Stimulated activated CD4-positive, alpha-beta T cell treated with anti-CD3 and anti-CD28 coated beads, Interleukin-1b, Interleukin-23, amount 100 ng/mL, for 48 hours (primary cell): ENCODE results near the gene ITPKB.

Source experiments
- DNase-seq: peaks from one replicate; pipeline ENCODE4 v3.0.0-alpha.2; 2020

ITPKB gene

GRCh38 chr1:226662642-226663326 is 76.3 kb downstream of the ITPKB start:
- peak; percentile 93 for DNase-seq

GRCh38 chr1:226661965-226662364 is 77.1 kb downstream of the ITPKB start:
- DNase-seq: no peak

- DNase-seq: no peak
Observed at GRCh38 chr1:226661271-226661670, 77.8 kb downstream of the ITPKB start.

DNA sequence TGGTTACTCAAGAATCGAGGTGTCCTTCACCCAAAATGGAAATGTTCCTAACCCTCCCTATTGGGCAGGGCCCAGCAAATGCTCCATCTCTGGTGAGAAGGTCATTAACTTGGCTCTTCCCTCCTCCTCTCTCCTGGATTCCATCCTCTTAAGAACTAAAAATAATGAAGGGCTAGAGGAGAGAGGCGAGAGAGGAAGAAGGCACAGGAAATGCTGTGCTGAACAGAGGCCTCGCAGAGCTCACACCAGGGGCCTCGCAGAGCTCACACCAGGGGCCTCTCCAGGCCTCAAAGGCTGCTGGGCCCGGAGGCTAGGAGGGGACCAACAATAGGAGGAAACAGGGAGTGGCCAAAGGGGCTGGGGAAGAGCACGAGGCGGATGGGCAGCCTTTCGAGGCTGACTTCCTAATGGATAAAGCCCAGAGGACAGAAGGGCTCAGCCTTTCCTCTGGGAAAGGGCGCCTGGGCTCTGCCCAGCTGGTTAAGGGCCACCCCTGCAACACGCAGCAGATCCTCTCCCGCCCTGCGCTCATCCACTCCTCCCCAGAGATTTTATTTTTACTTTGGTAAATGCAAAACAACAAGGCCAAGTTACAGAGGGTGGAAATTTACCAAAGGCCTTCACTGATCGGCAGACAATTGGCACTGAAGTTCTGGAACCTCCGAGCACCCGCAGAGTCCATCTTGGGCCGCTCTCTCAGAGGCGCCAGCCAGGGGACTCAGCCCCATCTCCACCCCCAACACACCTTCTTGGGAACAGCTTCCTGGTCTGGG is 78.5 kb downstream of the ITPKB start:
- no peak for DNase-seq

- no peak for DNase-seq
Observed at GRCh38 chr1:226659641-226660040, 79.4 kb downstream of the ITPKB start.

- DNase-seq: no peak
Observed at GRCh38 chr1:226659136-226659535, 79.9 kb downstream of the ITPKB start.

DNA sequence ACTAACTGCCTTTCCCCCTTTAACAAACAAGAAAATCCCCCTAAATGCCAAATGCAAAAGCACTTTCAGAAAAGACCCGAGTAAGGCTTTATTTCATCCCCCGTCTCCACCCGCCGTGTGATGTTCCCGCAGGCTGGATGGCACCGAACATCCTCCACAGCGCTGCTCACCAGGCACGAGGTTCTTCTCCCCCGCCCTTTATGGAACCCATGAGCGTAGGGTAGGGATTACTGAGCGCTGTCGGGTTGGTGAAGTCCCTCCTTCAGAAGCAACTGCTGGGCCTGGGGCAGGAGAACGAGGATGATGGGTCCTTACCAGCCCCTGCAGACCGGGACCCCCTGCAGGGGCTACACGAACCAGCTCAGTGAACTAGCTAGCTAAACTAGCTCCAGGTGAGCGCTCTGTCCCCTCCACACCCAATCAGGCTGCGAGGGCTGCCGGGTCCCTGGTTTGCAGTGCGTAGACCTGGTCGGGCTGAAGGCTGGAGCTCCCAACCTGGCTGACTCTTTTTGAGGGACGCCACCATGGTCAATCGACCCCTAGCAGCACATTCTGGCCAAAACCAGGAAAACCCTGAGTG is 80.4 kb downstream of the ITPKB start:
- no peak for DNase-seq

DNA sequence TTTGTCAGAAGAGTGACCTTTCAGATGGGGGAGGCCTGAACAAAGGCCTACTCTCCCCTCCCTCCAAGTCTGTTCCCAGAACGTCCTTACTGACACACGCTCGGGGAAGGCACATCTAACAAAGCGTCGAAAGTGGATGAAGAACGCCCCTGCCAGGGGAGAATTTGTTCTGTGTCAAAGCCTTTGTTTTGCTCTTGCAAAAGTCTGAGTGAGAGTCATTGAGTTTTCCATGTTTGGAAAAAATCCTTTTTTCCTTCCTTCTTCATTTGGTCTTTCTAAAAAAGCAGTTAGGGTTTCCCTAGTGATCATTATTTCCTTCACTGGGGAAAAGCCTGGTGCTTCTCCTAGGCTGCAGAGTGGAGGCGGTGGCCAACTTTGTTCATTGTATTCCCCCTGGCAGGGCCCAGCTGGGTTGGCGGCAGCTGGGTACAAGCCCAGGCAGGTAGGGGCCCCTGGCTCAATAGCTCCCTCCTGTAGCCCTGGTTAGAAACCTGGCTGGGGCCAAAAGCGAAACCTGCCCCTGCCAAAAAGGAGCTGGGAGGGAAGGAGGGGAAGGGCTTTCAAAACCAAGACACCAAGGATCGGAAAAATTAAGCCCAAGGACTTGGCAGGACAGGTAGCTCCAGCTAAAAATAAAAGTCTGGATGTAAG is 81.1 kb downstream of the ITPKB start:
- no peak for DNase-seq

GRCh38 chr1:226656601-226657277 is 82.3 kb downstream of the ITPKB start:
- DNase-seq: no peak

DNA sequence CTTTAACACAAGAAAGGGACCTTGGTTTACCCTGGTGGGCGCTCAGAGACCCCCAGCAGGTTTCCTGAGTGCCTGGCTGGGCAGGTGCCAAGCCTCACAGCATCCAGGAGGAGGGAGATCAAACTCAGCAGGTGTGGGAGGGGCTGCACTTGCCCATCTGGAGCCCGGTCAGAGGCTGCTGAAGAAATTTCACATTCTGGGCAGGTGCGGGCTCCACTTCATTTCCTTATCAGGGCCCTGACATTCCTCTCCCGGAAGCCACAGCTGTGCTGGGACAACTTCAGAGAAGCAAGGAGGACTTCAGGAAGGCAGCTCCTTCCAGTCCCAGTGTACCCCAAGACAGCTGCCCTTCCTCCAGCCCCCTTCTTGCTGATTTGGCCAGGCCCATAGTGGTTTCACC is 82.9 kb downstream of the ITPKB start:
- no peak for DNase-seq

DNA sequence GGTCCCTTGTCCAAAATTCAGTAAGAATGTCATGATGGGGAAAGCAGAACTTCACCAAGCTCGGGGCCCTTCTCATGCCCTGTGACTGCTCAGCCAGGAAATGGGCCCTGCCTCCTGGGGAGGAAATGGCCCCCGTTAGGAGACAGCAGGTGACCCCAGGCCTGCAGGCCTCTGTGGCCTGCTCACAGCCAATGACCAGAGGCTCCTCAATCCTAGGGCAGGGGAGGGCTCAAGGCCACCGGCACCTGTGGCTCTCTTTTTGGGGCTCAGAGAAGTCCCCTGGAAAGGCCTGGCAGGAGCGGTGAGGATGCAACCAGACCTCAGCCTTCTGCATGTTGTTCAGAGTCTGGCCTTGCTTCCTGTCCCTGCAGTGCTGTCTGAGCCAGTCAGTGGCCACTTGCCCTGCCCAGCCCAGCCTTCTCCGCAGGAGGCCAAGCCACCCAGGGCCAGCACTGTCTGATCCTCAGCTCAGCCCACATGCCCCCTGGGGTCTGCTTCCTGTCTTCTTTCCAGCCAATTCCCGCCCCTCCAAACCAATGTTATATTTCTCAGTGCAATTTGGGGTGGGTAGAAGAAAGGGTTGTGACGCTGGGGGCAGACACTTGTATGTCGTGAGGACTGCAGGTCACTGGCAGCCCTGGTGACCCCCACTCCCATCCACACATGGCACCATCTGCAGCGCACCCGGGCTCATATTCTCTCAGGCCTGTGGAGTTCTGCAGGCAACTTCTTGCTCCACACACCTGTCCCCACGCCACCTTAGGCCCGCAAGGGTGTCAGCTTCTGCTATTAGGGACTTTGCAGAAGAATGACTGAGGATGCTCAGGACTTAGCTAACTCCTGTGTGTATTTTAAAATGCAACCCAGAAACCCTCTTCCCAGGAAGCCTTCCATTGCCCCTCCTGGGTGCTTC is 83.6 kb downstream of the ITPKB start:
- DNase-seq: no peak

DNA sequence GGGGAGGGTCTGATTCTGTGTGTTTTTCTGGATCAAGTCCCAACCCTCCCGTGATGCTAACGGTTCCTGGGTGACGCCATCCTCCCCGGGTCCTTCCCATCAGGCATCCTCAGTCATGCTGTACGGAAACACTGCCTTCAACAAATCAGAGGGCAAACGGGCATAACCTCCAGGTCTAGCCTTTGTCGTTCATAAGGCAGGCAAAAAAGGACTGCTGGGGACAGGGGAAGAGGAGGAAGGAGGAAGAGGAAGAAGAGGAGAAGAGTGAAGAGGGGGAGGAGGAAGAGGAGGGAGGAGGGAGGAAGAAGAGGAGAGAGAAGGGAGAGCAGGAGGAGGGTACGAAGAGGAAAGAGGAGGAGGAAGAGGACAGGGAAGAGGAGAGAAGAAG is 84.4 kb downstream of the ITPKB start:
- no peak for DNase-seq

DNA sequence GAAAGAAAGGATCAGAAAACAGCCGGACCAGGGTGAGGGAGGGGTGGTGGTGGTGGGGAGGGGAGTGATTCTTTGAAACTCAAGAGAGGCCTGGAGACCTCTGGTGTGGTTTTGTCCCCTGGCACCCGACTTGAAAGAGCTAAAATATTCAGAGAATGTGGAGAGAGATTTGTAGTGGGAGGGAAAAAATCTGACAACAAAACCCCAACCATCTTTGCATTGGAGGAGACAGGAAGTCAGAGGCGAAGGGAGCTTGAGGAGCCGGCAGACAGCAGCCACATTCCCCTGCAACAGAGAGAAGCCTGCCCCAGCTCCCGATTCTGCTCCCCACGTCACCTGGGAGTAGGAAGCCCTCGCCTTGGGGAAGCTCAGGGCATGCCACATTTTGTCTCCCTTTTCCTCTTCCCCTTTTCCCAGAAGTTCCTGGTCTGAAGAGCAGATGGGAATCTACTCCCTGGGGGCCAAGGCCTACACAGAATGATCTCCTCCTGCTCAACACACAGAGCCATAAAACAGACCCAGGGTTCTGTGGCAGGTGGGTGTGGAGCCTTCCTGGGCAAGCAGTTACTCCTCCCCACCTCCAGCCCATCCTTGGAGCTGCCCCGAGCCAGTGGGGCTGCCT is 84.9 kb downstream of the ITPKB start:
- DNase-seq: no peak

DNA sequence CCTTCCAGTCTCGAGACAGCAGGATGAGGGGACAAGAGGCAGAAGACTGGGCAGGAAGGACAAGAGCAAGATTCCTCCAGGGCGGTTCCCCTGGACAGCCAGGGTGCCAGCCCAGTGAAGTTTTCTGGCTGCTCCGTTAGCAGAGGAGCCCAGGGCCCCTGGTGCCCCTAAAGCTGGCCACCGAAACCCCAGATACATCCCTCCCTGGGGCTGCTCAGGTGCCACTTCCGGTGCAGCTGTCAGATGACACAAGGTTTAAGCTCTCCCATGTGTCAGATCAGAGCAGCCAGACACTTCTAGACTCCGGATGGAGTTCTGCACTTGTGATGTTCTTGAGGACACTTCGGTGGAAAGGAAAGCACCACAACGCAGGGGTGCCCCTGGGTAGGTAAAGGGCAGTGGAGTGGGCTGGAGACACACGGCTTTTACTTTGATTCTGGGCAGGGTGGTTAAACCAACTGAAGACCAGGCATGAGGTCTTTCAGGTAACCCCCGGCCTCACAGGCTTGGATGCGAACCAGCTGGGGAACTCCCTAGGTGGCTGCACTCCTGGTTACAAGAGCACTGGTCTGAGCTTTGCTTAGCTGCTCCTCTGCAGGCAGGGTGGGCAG is 85.7 kb downstream of the ITPKB start:
- DNase-seq: peak; percentile 56

DNA sequence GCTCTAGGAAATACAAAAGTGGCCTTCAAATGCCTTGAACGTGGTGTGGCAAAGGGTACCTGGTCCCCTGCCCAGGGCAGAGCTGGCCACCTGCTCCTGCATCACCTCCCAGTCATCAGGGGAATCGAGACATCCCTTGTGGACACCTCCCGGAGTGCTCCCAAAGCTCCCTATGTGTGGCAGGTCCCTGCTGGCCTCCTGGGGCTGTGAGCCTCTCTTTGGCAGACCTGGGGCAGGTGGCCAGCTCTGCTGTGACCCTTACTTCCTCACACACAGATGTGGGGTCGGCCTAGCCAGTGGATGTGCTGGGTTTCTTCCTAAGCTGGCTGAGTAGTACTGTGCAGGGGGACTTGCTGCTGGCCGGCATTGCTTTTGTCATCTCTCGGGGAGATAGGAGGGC is 86.5 kb downstream of the ITPKB start:
- no peak for DNase-seq

- no peak for DNase-seq
Observed at GRCh38 chr1:226651732-226652105, 87.4 kb downstream of the ITPKB start.

- DNase-seq: no peak
Observed at GRCh38 chr1:226651041-226651731, 87.9 kb downstream of the ITPKB start.

- DNase-seq: no peak
Observed at GRCh38 chr1:226650236-226650841, 88.7 kb downstream of the ITPKB start.

- DNase-seq: no peak
Observed at GRCh38 chr1:226649780-226650179, 89.3 kb downstream of the ITPKB start.

GRCh38 chr1:226649244-226649643 is 89.8 kb downstream of the ITPKB start:
- DNase-seq: no peak
